Choroid plexus epithelial cell (primary cell): Measurements from ENCODE around the gene TK2.

Experiments used
- DNase-seq: peaks from one replicate; pipeline ENCODE4 v3.0.0-alpha.2; 2010; ENCODE audit warnings: low read depth
- H3K4me3 ChIP-seq: 2 replicates; pipeline ENCODE4 v1.5.1; 2011; ENCODE audit warnings: low read depth, mild to moderate bottlenecking, control low read depth, low read length, moderate library complexity
- TF ChIP-seq, protein P1 (sequence below): conservative IDR thresholded peaks from 2 replicates; pipeline ENCODE4 v1.5.1; 2011; ENCODE audit warnings: low read depth, mild to moderate bottlenecking, control low read depth, inconsistent platforms, low read length, moderate library complexity

The TK2 gene

DNA sequence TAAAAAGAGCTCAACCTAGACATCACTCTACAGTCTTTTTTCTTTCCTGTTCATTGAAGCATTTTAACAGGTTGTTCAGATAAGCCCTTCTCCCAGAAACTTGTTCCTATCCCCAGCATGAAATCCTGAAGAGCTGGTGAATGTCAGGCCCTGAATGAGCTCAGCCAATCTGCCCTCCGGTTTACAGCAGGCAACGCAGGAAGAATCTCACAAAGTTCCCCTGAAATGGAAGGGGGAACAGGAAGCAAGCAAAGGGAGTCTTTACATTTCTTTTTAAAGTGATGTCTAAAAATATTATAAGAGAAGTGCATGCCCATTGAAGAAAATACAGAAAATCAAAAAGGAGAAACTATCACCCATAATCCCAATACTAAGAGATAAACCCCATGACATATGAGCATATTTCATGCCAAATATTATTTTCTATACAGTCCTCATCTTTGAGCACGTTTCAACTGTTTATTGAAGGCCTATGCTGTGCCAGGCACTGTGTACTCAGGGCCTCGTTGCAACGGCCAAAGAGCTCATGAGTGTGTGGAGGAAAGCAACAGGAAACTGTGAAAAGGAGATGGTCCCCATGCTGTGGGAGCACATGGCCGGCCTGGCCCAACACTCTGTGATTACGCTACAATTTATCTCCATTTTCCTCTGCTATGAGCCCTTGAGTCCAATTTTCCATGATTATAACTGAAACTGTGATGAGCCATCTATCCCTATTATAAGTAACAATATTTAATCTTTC is 5.7 kb downstream of the TK2 start:
- TF ChIP-seq, protein P1, sequence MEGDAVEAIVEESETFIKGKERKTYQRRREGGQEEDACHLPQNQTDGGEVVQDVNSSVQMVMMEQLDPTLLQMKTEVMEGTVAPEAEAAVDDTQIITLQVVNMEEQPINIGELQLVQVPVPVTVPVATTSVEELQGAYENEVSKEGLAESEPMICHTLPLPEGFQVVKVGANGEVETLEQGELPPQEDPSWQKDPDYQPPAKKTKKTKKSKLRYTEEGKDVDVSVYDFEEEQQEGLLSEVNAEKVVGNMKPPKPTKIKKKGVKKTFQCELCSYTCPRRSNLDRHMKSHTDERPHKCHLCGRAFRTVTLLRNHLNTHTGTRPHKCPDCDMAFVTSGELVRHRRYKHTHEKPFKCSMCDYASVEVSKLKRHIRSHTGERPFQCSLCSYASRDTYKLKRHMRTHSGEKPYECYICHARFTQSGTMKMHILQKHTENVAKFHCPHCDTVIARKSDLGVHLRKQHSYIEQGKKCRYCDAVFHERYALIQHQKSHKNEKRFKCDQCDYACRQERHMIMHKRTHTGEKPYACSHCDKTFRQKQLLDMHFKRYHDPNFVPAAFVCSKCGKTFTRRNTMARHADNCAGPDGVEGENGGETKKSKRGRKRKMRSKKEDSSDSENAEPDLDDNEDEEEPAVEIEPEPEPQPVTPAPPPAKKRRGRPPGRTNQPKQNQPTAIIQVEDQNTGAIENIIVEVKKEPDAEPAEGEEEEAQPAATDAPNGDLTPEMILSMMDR = no peak
- H3K4me3 ChIP-seq = no peak overlapping the region
- DNase-seq = no peak

DNA sequence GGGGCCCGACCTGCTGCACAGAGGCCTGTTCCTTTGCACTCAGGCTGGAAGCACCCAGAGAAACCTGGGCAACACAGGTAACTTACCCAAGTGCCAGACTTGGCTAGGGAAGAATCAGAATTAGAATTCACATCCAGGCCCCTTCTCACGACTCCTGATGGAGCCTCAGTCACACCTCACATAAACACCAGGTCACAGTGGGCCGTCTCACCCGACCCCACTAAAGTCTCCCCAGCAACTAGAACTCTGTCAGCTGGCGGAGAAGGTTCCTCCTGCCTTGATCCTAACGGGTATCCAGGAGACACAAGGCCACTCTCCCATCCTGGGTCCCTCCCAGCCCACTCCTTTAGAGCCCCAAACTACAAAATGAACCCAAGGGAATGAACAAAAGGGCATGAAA is 6.4 kb downstream of the TK2 start:
- no peak for DNase-seq
- H3K4me3 ChIP-seq = no peak overlapping the region
- TF ChIP-seq, protein P1 = no peak

DNA sequence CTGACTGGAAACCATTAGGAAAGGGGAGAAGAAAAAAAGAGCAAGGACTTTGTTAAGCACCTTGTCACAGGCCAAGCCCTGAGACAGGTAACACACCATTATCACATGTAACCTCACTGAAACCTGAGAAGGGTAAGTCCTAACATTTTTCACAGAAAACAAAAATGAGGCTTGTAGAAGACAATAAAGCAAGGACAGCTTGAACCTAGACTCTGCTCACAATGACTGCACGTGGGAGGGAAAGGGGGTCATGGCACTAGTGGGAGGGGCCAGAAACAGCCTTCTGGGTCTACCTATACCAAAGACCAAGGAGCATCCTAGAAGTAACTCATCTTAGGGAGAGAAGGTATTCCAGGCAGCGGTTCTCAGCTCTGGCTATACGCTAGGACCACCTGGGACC is 7.5 kb downstream of the TK2 start:
- no peak for DNase-seq
- TF ChIP-seq, protein P1 = no peak
- H3K4me3 ChIP-seq = no peak overlapping the region

DNA sequence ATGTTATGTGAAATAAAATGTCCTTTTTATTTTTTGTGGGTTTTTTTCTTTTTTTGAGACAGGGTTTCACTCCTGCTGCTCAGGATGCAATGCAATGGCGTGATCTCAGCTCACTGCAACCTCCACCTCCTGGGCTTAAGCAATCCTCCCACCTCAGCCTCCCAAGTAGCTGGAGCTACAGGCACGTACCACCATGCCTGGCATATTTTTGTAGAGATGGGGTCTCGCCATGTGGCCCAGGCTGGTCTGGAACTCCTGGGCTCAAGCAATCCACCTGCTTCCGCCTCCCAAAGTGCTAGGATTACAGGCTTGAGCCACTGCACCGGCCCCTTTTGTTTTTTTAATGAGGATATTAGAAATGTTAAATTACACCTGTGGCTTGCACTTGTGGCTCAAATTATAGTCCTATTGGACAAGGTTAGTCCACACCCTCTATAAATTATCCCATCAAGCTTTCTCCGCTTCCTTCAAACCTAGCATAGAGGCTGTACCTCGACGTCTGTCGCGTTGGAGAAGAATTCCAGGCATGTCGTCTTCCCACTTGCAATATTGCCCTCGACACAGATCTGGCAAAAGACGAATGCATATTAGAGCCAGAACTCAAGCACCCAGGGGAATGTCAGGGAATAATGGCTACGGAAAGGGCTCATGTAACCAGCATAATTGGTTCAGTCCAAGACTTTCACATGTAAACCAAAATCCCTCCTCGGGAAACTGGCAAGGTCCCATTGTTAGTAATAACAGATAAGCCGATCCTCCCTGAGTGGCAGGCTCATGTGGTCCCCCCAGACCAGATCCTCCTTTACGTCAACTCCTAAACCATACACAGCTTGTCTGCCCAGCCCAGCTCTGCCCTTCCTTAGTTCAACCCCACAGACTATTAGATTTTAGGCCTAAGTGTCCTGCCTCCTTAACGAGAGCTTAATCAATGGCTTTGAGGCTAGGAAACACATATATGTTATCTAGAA is 8.2 kb downstream of the TK2 start:
- H3K4me3 ChIP-seq = no peak overlapping the region
- DNase-seq = no peak
- TF ChIP-seq, protein P1 = no peak

DNA sequence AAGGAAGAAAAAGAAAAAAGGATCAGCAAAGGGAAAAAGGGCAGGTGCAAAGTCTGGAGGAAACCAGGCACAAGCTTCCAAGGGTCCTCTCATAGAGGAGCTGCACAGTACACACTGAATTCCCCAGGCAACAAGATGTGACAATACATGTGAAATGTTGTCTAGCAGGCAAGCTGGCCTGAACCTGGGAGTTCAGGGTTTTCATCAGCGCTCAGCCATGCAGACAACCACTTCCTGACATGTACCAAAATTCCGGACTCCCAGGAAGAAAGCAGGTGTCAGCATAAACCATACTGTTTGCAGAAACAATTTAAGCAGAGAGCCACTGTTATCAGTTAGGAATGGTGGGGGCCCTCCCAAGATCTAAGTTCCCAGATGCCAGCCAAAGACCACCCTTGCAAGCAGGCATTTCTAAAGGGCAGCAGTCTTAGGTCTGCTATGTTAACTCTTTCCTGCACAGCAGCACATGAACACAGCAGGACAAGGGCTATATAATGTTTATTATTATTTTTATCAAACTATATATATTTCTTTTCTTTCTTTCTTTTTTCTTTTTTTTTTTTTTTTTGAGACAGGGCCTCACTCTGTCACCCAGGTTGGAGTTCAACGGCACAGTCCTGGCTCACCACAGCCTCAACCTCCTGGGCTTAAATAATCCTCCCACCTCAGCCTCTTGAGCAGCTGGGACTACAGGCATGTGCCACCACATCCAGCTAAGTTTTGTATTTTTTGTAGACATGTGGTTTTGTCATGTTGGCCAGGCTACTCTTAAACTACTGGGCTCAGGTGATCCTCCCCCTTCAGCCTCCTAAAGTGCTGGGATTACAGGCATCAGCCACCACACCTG is 10.1 kb downstream of the TK2 start:
- TF ChIP-seq, protein P1 = no peak
- H3K4me3 ChIP-seq = no peak overlapping the region
- DNase-seq = peak; percentile 56

DNA sequence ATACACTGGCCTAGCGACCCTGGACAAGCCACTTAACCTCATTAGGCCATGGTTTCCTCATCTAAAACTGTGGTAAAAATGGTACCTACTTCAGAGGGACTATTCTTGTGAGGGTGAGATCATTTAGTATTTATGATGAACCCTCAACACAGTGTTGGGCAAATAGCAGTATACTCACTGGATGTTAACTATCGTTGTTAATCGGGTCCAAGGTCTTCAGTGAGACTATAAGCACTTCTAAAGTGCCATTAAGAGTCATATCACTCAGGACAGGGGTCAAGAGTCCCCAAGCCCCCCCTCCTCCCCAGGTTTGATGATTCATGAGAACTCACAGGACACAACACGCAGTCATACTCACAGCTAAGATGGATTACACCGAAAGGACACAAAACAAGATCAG is 11.0 kb downstream of the TK2 start:
- no peak for DNase-seq
- no peak overlapping the region for H3K4me3 ChIP-seq
- TF ChIP-seq, protein P1 = no peak
